K562 (cell line): ENCODE results near the gene NTRK3.

Experiments used
- EP300 ChIP-seq: IDR thresholded peaks from 2 replicates; pipeline ENCODE4 v1.6.1; 2012; ENCODE audit warnings: low read length, improper control_type of control experiment
- EZH2 ChIP-seq: IDR thresholded peaks from 2 replicates; pipeline ENCODE4 v1.6.1; 2012; ENCODE audit warnings: low read depth, mild to moderate bottlenecking, inconsistent platforms, low read length, borderline replicate concordance
- MED1 ChIP-seq: sonication (generic); formaldehyde crosslinking; IDR thresholded peaks from 2 replicates; pipeline ENCODE4 v1.8.1; 2023; ENCODE audit warnings: missing genetic modification reagents, borderline replicate concordance
- U2AF2 ChIP-seq: fragments of 200-400 bp; formaldehyde crosslinking; optimal IDR thresholded peaks from 2 replicates; pipeline ENCODE3; 2017; ENCODE audit warnings: low read depth, mild to moderate bottlenecking, low read length
- ZNF274 ChIP-seq: IDR thresholded peaks from 2 replicates; pipeline ENCODE4 v1.6.1; 2011; ENCODE audit warnings: low read depth, mild to moderate bottlenecking, low read length, moderate library complexity, borderline replicate concordance
- ZNF511 ChIP-seq: sonication (generic); formaldehyde crosslinking; IDR thresholded peaks from 2 replicates; pipeline ENCODE4 v1.8.0; 2022; ENCODE audit warnings: mild to moderate bottlenecking, missing genetic modification reagents
- ZNF780A ChIP-seq: fragments of 250-450 bp; sonication (Bioruptor Pico); IDR thresholded peaks from 2 replicates; pipeline ENCODE4 v1.5.0; 2021; ENCODE audit warnings: mild to moderate bottlenecking

- TF ChIP-seq U2AF2 (no peak), ZNF780A (CRISPR knock-in tag) (no peak), MED1 (CRISPR knock-in tag) (no peak), ZNF274 (no peak), ZNF511 (CRISPR knock-in tag) (no peak), EZH2 (no peak), EP300 (no peak)
Observed at GRCh38 chr15:87873516-87873915, 383.0 kb downstream of the NTRK3 start.
